HepG2 (cell line): Measurements from ENCODE around the gene EPB41. TPM values are rescaled to one million over a fixed set of nuclear protein-coding genes. Genes with fewer than 3 reads are reported as not detected.

Experiments
- ATF1 ChIP-seq: IDR thresholded peaks from 2 replicates; pipeline ENCODE4 v1.6.1; 2016; ENCODE audit warnings: mild to moderate bottlenecking, control low read depth
- EEA1 ChIP-seq: sonication (generic); formaldehyde crosslinking; IDR thresholded peaks from 2 replicates; pipeline ENCODE4 v1.5.1; 2020; ENCODE audit warnings: mild to moderate bottlenecking, missing genetic modification reagents, borderline replicate concordance
- FIP1L1 ChIP-seq: fragments of 200-400 bp; formaldehyde crosslinking; IDR thresholded peaks from 2 replicates; pipeline ENCODE4 v1.6.1; 2018; ENCODE audit warnings: low read depth, mild to moderate bottlenecking, low read length, moderate library complexity, borderline replicate concordance; ENCODE audit not compliant: insufficient read depth
- GATA4 ChIP-seq: sonication (generic); IDR thresholded peaks from 2 replicates; pipeline ENCODE4 v1.6.1; 2016; ENCODE audit warnings: antibody characterized with exemption, low read depth, borderline replicate concordance
- GRHL1 ChIP-seq: sonication (generic); formaldehyde crosslinking; conservative IDR thresholded peaks from 2 replicates; pipeline ENCODE4 v1.8.0; 2022; ENCODE audit warnings: missing genetic modification reagents
- HCFC1 ChIP-seq: fragments of 150-350 bp; IDR thresholded peaks from 2 replicates; pipeline ENCODE4 v1.6.1; 2014; ENCODE audit warnings: low read depth, low read length
- HMGXB4 ChIP-seq, 2 experiments: sonication (generic) in 1 of 2; formaldehyde crosslinking in 1 of 2; IDR thresholded peaks; 2 replicates each; pipeline versions ENCODE4 v1.4.0 to v1.6.1; 2018 to 2020; ENCODE audit warnings: missing genetic modification reagents in 2 of 2, borderline replicate concordance in 1 of 2, low read depth in 1 of 2, mild to moderate bottlenecking in 1 of 2, missing biosample characterization in 1 of 2
- HOXA3 ChIP-seq: sonication (generic); formaldehyde crosslinking; IDR thresholded peaks from 2 replicates; pipeline ENCODE4 v1.5.0; 2020; ENCODE audit warnings: missing genetic modification reagents
- JUND ChIP-seq: sonication (generic); formaldehyde crosslinking; IDR thresholded peaks from 2 replicates; pipeline ENCODE4 v1.8.0; 2022; ENCODE audit warnings: mild to moderate bottlenecking, missing genetic modification reagents
- MAZ ChIP-seq, 2 experiments: sonication (generic) in 1 of 2; formaldehyde crosslinking in 1 of 2; IDR thresholded peaks; 2 replicates each; pipeline versions ENCODE4 v1.5.0 to v1.6.1; 2012 to 2020; ENCODE audit warnings: low read depth in 2 of 2, mild to moderate bottlenecking in 2 of 2, borderline replicate concordance in 1 of 2, improper control_type of control experiment in 1 of 2, low read length in 1 of 2, missing genetic modification reagents in 1 of 2, moderate library complexity in 1 of 2
- MXI1 ChIP-seq: IDR thresholded peaks from 3 replicates; pipeline ENCODE4 v1.6.1; 2012; ENCODE audit warnings: low read depth, low read length, inconsistent platforms, borderline replicate concordance
- SIX4 ChIP-seq: sonication (generic); formaldehyde crosslinking; IDR thresholded peaks from 2 replicates; pipeline ENCODE4 v1.4.0; 2020; ENCODE audit warnings: missing genetic modification reagents
- SKI ChIP-seq: fragments of 450-650 bp; IDR thresholded peaks from one replicate; pipeline ENCODE4 v1.6.1; 2018; ENCODE audit warnings: mild to moderate bottlenecking; ENCODE audit not compliant: partially characterized antibody
- TBL1XR1 ChIP-seq: fragments of 150-350 bp; IDR thresholded peaks from 2 replicates; pipeline ENCODE4 v1.6.1; 2014; ENCODE audit warnings: borderline replicate concordance, low read length; ENCODE audit not compliant: partially characterized antibody
- TOE1 ChIP-seq: sonication (generic); formaldehyde crosslinking; IDR thresholded peaks from 2 replicates; pipeline ENCODE4 v1.4.0; 2020; ENCODE audit warnings: mild to moderate bottlenecking, missing genetic modification reagents
- TRAFD1 ChIP-seq: sonication (generic); formaldehyde crosslinking; IDR thresholded peaks from 2 replicates; pipeline ENCODE4 v1.5.1; 2020; ENCODE audit warnings: missing genetic modification reagents, mild to moderate bottlenecking, borderline replicate concordance
- YEATS2 ChIP-seq: sonication (generic); formaldehyde crosslinking; IDR thresholded peaks from 2 replicates; pipeline ENCODE4 v1.4.0; 2020; ENCODE audit warnings: missing genetic modification reagents, borderline replicate concordance
- ZFYVE20 ChIP-seq: sonication (generic); formaldehyde crosslinking; IDR thresholded peaks from 2 replicates; pipeline ENCODE4 v1.8.0; 2023; ENCODE audit warnings: low read depth, mild to moderate bottlenecking, moderate library complexity, missing genetic modification reagents, borderline replicate concordance
- ZNF253 ChIP-seq: sonication (generic); formaldehyde crosslinking; IDR thresholded peaks from 2 replicates; pipeline ENCODE4 v1.8.0; 2022; ENCODE audit warnings: mild to moderate bottlenecking, missing genetic modification reagents, borderline replicate concordance
- ZNF431 ChIP-seq: sonication (generic); formaldehyde crosslinking; IDR thresholded peaks from 2 replicates; pipeline ENCODE4 v1.9.0; 2022; ENCODE audit warnings: missing genetic modification reagents, low read depth, mild to moderate bottlenecking, borderline replicate concordance
- ZNF557 ChIP-seq: sonication (generic); formaldehyde crosslinking; IDR thresholded peaks from 2 replicates; pipeline ENCODE4 v1.4.0; 2020; ENCODE audit warnings: missing genetic modification reagents
- ZNF652 ChIP-seq: IDR thresholded peaks from 2 replicates; pipeline ENCODE4 v1.6.1; 2016; ENCODE audit warnings: low read depth, borderline replicate concordance
- ZNF672 ChIP-seq: sonication (generic); formaldehyde crosslinking; IDR thresholded peaks from 2 replicates; pipeline ENCODE4 v1.8.1; 2022; ENCODE audit warnings: missing genetic modification reagents
- polyA plus RNA-seq, 8 experiments: library from polyadenylated mRNA; depleted of rRNA in 3 of 8; stranded (reverse) in 7 of 8; unstranded in 1 of 8; fragments of >200 nt; fragmentation: Illumina TruSeq in 4 of 8; extraction: Trizol in 4 of 8; gene quantifications; 2 replicates each; pipeline versions ENCODE4 v1.2.1 to v1.2.3, GENCODE V29; 2011 to 2016; ENCODE audit warnings: low read depth in 4 of 8, missing spikeins in 1 of 8, mixed read lengths in 1 of 8; ENCODE audit not compliant: insufficient read depth in 1 of 8
- total RNA-seq, 5 experiments: library from RNA; depleted of rRNA; stranded (reverse); fragments of >200 nt; fragmentation: Illumina TruSeq; extraction: Trizol; gene quantifications; 2 replicates each; pipeline ENCODE4 v1.2.3, GENCODE V29; 2016; ENCODE audit warnings: low read depth in 1 of 5

Gene EPB41
- total and polyA plus RNA-seq, 2 of the 13 experiments (the other 11 are each of a cell fraction or from before 2014, with no cell fraction given), result 34.5 to 46.7 TPM

GRCh38 chr1:28886731-28887418 lies 27.5 kb upstream of the EPB41 start (continued):
- peak; percentile 78 for TF ChIP-seq MAZ (IDR thresholded peaks at IDR 0.05; ENCODE audit: borderline replicate concordance, low read depth, low read length)
- peak; percentile 70; the same call in 1 of the 2 replicates for TF ChIP-seq MAZ (CRISPR knock-in tag; IDR thresholded peaks at IDR 0.05; ENCODE audit: low read depth)
- no peak for TF ChIP-seq EEA1 (CRISPR knock-in tag)
- TF ChIP-seq FIP1L1, result no peak
- no peak for TF ChIP-seq SIX4
- TF ChIP-seq HCFC1, result no peak
- TF ChIP-seq ZNF253 (CRISPR knock-in tag), result no peak
- peak; percentile 46; the same call in 1 of the 2 replicates for TF ChIP-seq YEATS2 (CRISPR knock-in tag)
- TF ChIP-seq TRAFD1 (CRISPR knock-in tag), result no peak
- peak; percentile 37 for TF ChIP-seq TBL1XR1
- no peak for TF ChIP-seq ZNF431
- peak; percentile 81 for TF ChIP-seq HOXA3 (CRISPR knock-in tag)
- TF ChIP-seq JUND (CRISPR knock-in tag), result 0 out of 2 replicates have a peak, but pooled peaks have one; percentile 20
- peak; percentile 79 for TF ChIP-seq ATF1
- no peak for TF ChIP-seq ZNF557 (CRISPR knock-in tag)
- TF ChIP-seq GRHL1 (CRISPR knock-in tag), result no peak
- no peak for TF ChIP-seq ZFYVE20 (CRISPR knock-in tag)
- peak; percentile 23 to 49; a peak in 1 of 4 replicates for TF ChIP-seq HMGXB4 (CRISPR knock-in tag; IDR thresholded peaks at IDR 0.05; ENCODE audit: borderline replicate concordance in 1 of 2, low read depth in 1 of 2)
- TF ChIP-seq GATA4, result no peak
- no peak for TF ChIP-seq ZNF652 (CRISPR knock-in tag)
- TF ChIP-seq ZNF672 (CRISPR knock-in tag), result no peak
- TF ChIP-seq SKI, result no peak
- TF ChIP-seq TOE1, result no peak
- TF ChIP-seq MXI1, result peak; percentile 62; the same call in 1 of the 3 replicates
